HL-60 (cell line): Measurements from ENCODE around the gene DCTN5.

Experiments
- POLR2AphosphoS5 ChIP-seq: IDR thresholded peaks from 2 replicates; pipeline ENCODE4 v1.6.1; 2012; ENCODE audit warnings: low read depth
- TF ChIP-seq, protein P1 (sequence below): IDR thresholded peaks from one replicate; pipeline ENCODE4 v1.5.1; 2011; ENCODE audit warnings: low read length, control low read depth, inconsistent platforms; ENCODE audit not compliant: insufficient read depth

DNA sequence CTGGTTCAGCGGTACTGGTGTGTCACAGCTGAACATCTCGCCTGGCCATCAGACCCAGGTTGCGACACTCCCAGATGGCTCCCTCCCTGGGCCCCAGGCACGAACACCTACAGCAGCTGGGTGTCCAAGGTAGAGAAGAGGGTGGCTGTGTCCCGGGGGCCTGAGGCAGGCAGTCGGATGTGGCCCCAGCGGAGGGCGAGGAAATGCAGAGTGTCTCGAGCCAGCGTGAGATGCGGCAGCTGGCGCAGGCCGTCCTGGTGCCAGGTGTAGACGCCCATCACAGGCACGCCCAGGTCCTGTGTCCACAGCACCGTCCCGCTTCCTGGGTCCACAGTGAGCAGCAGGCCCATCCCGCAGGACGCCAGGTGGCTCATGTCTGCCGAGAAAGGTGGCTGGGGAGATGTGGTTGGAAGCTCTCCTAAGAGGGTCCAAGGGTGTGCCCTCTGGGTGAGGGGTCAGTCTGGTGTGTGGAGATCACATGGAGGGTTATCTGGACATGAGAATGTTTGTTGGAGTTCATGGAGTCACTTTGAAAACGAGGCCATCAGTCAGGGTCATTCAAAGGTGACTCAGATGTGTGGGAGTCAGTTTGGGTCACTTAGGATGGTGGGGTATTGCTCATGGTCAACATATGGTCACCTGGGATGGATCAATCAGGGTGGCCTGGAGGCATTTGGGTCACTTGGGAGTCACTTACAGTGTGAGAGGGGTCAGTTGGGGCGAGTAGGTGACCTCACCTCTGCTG, 63.7 kb downstream of the DCTN5 start:
- TF ChIP-seq, protein P1, sequence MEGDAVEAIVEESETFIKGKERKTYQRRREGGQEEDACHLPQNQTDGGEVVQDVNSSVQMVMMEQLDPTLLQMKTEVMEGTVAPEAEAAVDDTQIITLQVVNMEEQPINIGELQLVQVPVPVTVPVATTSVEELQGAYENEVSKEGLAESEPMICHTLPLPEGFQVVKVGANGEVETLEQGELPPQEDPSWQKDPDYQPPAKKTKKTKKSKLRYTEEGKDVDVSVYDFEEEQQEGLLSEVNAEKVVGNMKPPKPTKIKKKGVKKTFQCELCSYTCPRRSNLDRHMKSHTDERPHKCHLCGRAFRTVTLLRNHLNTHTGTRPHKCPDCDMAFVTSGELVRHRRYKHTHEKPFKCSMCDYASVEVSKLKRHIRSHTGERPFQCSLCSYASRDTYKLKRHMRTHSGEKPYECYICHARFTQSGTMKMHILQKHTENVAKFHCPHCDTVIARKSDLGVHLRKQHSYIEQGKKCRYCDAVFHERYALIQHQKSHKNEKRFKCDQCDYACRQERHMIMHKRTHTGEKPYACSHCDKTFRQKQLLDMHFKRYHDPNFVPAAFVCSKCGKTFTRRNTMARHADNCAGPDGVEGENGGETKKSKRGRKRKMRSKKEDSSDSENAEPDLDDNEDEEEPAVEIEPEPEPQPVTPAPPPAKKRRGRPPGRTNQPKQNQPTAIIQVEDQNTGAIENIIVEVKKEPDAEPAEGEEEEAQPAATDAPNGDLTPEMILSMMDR, result no peak
- no peak for TF ChIP-seq POLR2AphosphoS5
